Stimulated activated memory B cell treated with anti-CD40 and anti-IgM and Interleukin-4, amounts not matched to agents 10 μg/mL and 1 μg/mL and 100 μg/mL, for 72 hours (primary cell): ENCODE measurements around the gene DPP10.

Experiments used
- ATAC-seq: fragments of 150-1000 bp; cut with Tn5 transposase; 2 replicates; pipeline ENCODE4 v1.10.0; 2021
- H3K27ac Mint-ChIP-seq: one replicate; pipeline ENCODE4 v1.8.0; 2022; ENCODE audit warnings: mild to moderate bottlenecking, mixed read lengths
- H3K27me3 Mint-ChIP-seq: one replicate; pipeline ENCODE4 v1.8.0; 2022; ENCODE audit warnings: mixed read lengths
- H3K36me3 Mint-ChIP-seq: one replicate; pipeline ENCODE4 v1.8.0; 2022; ENCODE audit warnings: mixed read lengths
- H3K4me1 Mint-ChIP-seq: one replicate; pipeline ENCODE4 v1.8.0; 2022; ENCODE audit warnings: mixed read lengths
- H3K4me3 Mint-ChIP-seq: one replicate; pipeline ENCODE4 v1.8.0; 2022; ENCODE audit warnings: mild to moderate bottlenecking, moderate library complexity, mixed read lengths
- H3K9me3 Mint-ChIP-seq: one replicate; pipeline ENCODE4 v1.8.0; 2022; ENCODE audit warnings: mixed read lengths

Gene DPP10

GRCh38 chr2:114610677-114611076 is 168.2 kb downstream of the DPP10 start:
- H3K4me1 Mint-ChIP-seq, result no peaks in the 10 kb centered on the region
- H3K27me3 Mint-ChIP-seq, result no peaks in the 10 kb centered on the region
- H3K9me3 Mint-ChIP-seq, result peaks cover 3% of the 10 kb centered on the region
- ATAC-seq, result no peak
- H3K27ac Mint-ChIP-seq, result no peak overlapping the region
- H3K4me3 Mint-ChIP-seq, result no peak overlapping the region
- no peaks in the 10 kb centered on the region for H3K36me3 Mint-ChIP-seq

- Mint-ChIP-seq H3K27ac (no peak overlapping the region), H3K4me3 (no peak overlapping the region), H3K27me3 (peaks cover 8% of the 10 kb centered on the region), H3K4me1 (no peaks in the 10 kb centered on the region), H3K36me3 (no peaks in the 10 kb centered on the region), H3K9me3 (peaks cover 3% of the 10 kb centered on the region)
- ATAC-seq, result no peak
Observed at GRCh38 chr2:114614592-114614991, 172.2 kb downstream of the DPP10 start.

- no peaks in the 10 kb centered on the region for H3K4me1 Mint-ChIP-seq
- H3K36me3 Mint-ChIP-seq, result no peaks in the 10 kb centered on the region
- no peaks in the 10 kb centered on the region for H3K9me3 Mint-ChIP-seq
- no peak overlapping the region for H3K4me3 Mint-ChIP-seq
- H3K27me3 Mint-ChIP-seq, result no peaks in the 10 kb centered on the region
- no peak overlapping the region for H3K27ac Mint-ChIP-seq
- ATAC-seq, result no peak
Observed at GRCh38 chr2:114628481-114628880, 186.0 kb downstream of the DPP10 start.

- Mint-ChIP-seq H3K4me1 (no peaks in the 10 kb centered on the region), H3K27ac (no peak overlapping the region)
Observed at GRCh38 chr2:114631146-114631545, 188.7 kb downstream of the DPP10 start.

GRCh38 chr2:114642166-114642770 is 199.8 kb downstream of the DPP10 start:
- H3K27ac Mint-ChIP-seq, result no peak overlapping the region
- no peaks in the 10 kb centered on the region for H3K4me1 Mint-ChIP-seq
- H3K9me3 Mint-ChIP-seq, result peaks cover 3% of the 10 kb centered on the region
- H3K36me3 Mint-ChIP-seq, result no peaks in the 10 kb centered on the region
- no peak for ATAC-seq
- no peaks in the 10 kb centered on the region for H3K27me3 Mint-ChIP-seq
- H3K4me3 Mint-ChIP-seq, result no peak overlapping the region

More at GRCh38 chr2:114631146-114631545, 188.7 kb downstream of the DPP10 start:
- H3K4me3 Mint-ChIP-seq, result no peak overlapping the region
- H3K36me3 Mint-ChIP-seq, result no peaks in the 10 kb centered on the region
- no peaks in the 10 kb centered on the region for H3K9me3 Mint-ChIP-seq
- ATAC-seq, result peak; percentile 27
- H3K27me3 Mint-ChIP-seq, result no peaks in the 10 kb centered on the region

- Mint-ChIP-seq H3K4me1 (no peaks in the 10 kb centered on the region), H3K4me3 (no peak overlapping the region), H3K27me3 (no peaks in the 10 kb centered on the region), H3K36me3 (no peaks in the 10 kb centered on the region), H3K9me3 (no peaks in the 10 kb centered on the region), H3K27ac (no peak overlapping the region)
- ATAC-seq, result peak; percentile 12
Observed at GRCh38 chr2:114642988-114643553, 200.6 kb downstream of the DPP10 start.

- ATAC-seq, result no peak
- H3K4me1 Mint-ChIP-seq, result no peaks in the 10 kb centered on the region
- peaks cover 4% of the 10 kb centered on the region for H3K9me3 Mint-ChIP-seq
- H3K27me3 Mint-ChIP-seq, result peaks cover 12% of the 10 kb centered on the region
- H3K36me3 Mint-ChIP-seq, result no peaks in the 10 kb centered on the region
- H3K4me3 Mint-ChIP-seq, result no peak overlapping the region
- H3K27ac Mint-ChIP-seq, result no peak overlapping the region
Observed at GRCh38 chr2:114651933-114652332, 209.5 kb downstream of the DPP10 start.

- Mint-ChIP-seq H3K9me3 (no peaks in the 10 kb centered on the region), H3K4me3 (no peak overlapping the region), H3K36me3 (no peaks in the 10 kb centered on the region), H3K27me3 (peaks cover 44% of the 10 kb centered on the region), H3K27ac (no peak overlapping the region), H3K4me1 (peaks cover 6% of the 10 kb centered on the region)
- no peak for ATAC-seq
Observed at GRCh38 chr2:114659880-114660279, 217.4 kb downstream of the DPP10 start.

GRCh38 chr2:114661971-114662939 is 219.8 kb downstream of the DPP10 start:
- Mint-ChIP-seq H3K9me3 (no peaks in the 10 kb centered on the region), H3K27ac (no peak overlapping the region), H3K4me3 (peak overlapping the region; percentile 70), H3K27me3 (peaks cover 31% of the 10 kb centered on the region), H3K4me1 (peaks cover 6% of the 10 kb centered on the region), H3K36me3 (no peaks in the 10 kb centered on the region)
- no peak for ATAC-seq

GRCh38 chr2:114668415-114668814 is 226.0 kb downstream of the DPP10 start:
- Mint-ChIP-seq H3K36me3 (no peaks in the 10 kb centered on the region), H3K4me1 (no peaks in the 10 kb centered on the region), H3K27me3 (no peaks in the 10 kb centered on the region), H3K9me3 (peaks cover 3% of the 10 kb centered on the region), H3K27ac (no peak overlapping the region), H3K4me3 (no peak overlapping the region)
- ATAC-seq, result no peak

- no peaks in the 10 kb centered on the region for H3K36me3 Mint-ChIP-seq
- H3K4me1 Mint-ChIP-seq, result no peaks in the 10 kb centered on the region
- H3K9me3 Mint-ChIP-seq, result no peaks in the 10 kb centered on the region
- no peaks in the 10 kb centered on the region for H3K27me3 Mint-ChIP-seq
- no peak overlapping the region for H3K4me3 Mint-ChIP-seq
- no peak overlapping the region for H3K27ac Mint-ChIP-seq
- ATAC-seq, result no peak
Observed at GRCh38 chr2:114683251-114683650, 240.8 kb downstream of the DPP10 start.

GRCh38 chr2:114684403-114684802 is 242.0 kb downstream of the DPP10 start:
- Mint-ChIP-seq H3K27me3 (no peaks in the 10 kb centered on the region), H3K9me3 (no peaks in the 10 kb centered on the region), H3K4me1 (no peaks in the 10 kb centered on the region), H3K27ac (no peak overlapping the region), H3K4me3 (no peak overlapping the region), H3K36me3 (no peaks in the 10 kb centered on the region)
- ATAC-seq, result no peak

GRCh38 chr2:114685102-114685501 is 242.7 kb downstream of the DPP10 start:
- Mint-ChIP-seq H3K36me3 (no peaks in the 10 kb centered on the region), H3K9me3 (no peaks in the 10 kb centered on the region), H3K27ac (no peak overlapping the region), H3K4me3 (no peak overlapping the region), H3K4me1 (no peaks in the 10 kb centered on the region), H3K27me3 (no peaks in the 10 kb centered on the region)
- no peak for ATAC-seq

- peaks cover 2% of the 10 kb centered on the region for H3K9me3 Mint-ChIP-seq
- no peak for ATAC-seq
- no peak overlapping the region for H3K27ac Mint-ChIP-seq
- no peaks in the 10 kb centered on the region for H3K4me1 Mint-ChIP-seq
- no peaks in the 10 kb centered on the region for H3K27me3 Mint-ChIP-seq
- no peak overlapping the region for H3K4me3 Mint-ChIP-seq
- H3K36me3 Mint-ChIP-seq, result no peaks in the 10 kb centered on the region
Observed at GRCh38 chr2:114688241-114688640, 245.8 kb downstream of the DPP10 start.

GRCh38 chr2:114698520-114698919 is 256.1 kb downstream of the DPP10 start:
- Mint-ChIP-seq H3K36me3 (no peaks in the 10 kb centered on the region), H3K27ac (no peak overlapping the region), H3K9me3 (no peaks in the 10 kb centered on the region), H3K4me3 (no peak overlapping the region), H3K27me3 (no peaks in the 10 kb centered on the region), H3K4me1 (no peaks in the 10 kb centered on the region)
- no peak for ATAC-seq
